ENCODE results near the gene LRRC8E. TPM values are rescaled to one million over a fixed set of nuclear protein-coding genes. Genes with fewer than 3 reads are reported as not detected.

Gene LRRC8E
- total RNA-seq, 1 donor from 2014 or later = 6.6 TPM

- H3K36me3 Mint-ChIP-seq (ENCODE audit: low read depth, unreplicated experiment) = no peaks in the 10 kb centered on the region
- Histone ChIP-seq H3K9me3 (ENCODE audit: insufficient read depth, low read depth, low read length) (no peaks in the 10 kb centered on the region), H3K4me1 (ENCODE audit: insufficient read depth, low read length) (no peaks in the 10 kb centered on the region), H2AFZ (ENCODE audit: low read depth, low read length) (no peak overlapping the region), H3K27ac (ENCODE audit: low read depth, low read length) (no peak overlapping the region), H3K27me3 (ENCODE audit: insufficient read depth, low read length) (no peaks in the 10 kb centered on the region), H3K79me2 (ENCODE audit: insufficient read depth, low read length) (no peaks in the 10 kb centered on the region), H4K20me1 (ENCODE audit: insufficient read depth, low read length) (peaks cover 6% of the 10 kb centered on the region), H3K9ac (ENCODE audit: low read length) (no peak overlapping the region), H3K4me2 (ENCODE audit: low read length) (peak overlapping the region; percentile 11), H3K36me3 (ENCODE audit: insufficient read depth, low read length) (no peaks in the 10 kb centered on the region), H3K4me3 (ENCODE audit: insufficient read depth, low read depth, low read length) (no peak overlapping the region)
- H3K4me1 Mint-ChIP-seq (ENCODE audit: low read depth, unreplicated experiment) = peaks cover 4% of the 10 kb centered on the region
- H3K9me3 Mint-ChIP-seq (ENCODE audit: unreplicated experiment) = no peaks in the 10 kb centered on the region
- FAIRE-seq = no peak
- TF ChIP-seq CTCF (IDR thresholded peaks at IDR 0.05; ENCODE audit: insufficient read depth, low read depth, low read length) = no peak
- TF ChIP-seq EZH2 (IDR thresholded peaks at IDR 0.05; ENCODE audit: insufficient read depth, low read length) = no peak
- no peak for DNase-seq (ENCODE audit: low read depth)
- no peak overlapping the region for H3K27ac Mint-ChIP-seq (ENCODE audit: unreplicated experiment)
- H3K4me3 Mint-ChIP-seq (ENCODE audit: unreplicated experiment) = no peak overlapping the region
- peaks cover 6% of the 10 kb centered on the region for H3K27me3 Mint-ChIP-seq (ENCODE audit: low read depth, unreplicated experiment)
Observed at GRCh38 chr19:7853770-7854128, 34.6 kb upstream of the LRRC8E start.

DNA sequence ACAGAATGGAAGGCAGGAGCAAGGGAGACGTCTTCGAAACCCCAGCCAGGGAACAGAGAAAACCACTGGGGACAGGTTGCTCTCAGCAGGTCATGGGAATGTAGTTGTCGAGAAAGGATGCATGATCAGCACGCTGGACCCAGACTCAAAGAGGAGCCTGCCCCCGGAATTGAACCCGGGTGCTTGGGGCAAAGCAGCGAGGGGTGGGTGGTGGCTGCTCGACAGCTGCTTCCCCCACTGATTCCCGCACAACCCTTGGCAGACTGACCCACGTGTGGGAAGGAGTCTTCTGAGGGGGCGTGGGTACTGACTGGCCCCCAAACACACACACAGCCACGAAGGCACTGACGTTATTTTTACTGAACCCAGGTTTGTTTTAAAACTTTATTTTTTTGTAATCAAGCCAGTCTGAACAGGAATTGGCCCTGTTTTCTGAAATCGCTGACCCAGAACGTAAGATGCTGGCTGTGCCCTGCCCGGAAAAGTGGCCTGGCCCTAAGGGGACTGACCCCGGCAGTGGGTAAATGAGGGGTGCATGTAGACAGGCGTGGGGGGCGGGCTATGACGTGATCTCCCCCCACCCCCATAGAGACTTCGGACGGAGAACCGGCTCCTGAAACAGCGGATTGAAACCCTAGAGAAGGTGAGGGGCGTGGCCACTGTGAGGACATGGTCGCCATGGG is 32.7 kb upstream of the LRRC8E start:
- Mint-ChIP-seq H3K9me3 (ENCODE audit: unreplicated experiment) (no peaks in the 10 kb centered on the region), H3K4me3 (ENCODE audit: unreplicated experiment) (no peak overlapping the region), H3K27ac (ENCODE audit: unreplicated experiment) (no peak overlapping the region), H3K27me3 (ENCODE audit: low read depth, unreplicated experiment) (peaks cover 6% of the 10 kb centered on the region), H3K36me3 (ENCODE audit: low read depth, unreplicated experiment) (no peaks in the 10 kb centered on the region), H3K4me1 (ENCODE audit: low read depth, unreplicated experiment) (peaks cover 4% of the 10 kb centered on the region)
- no peak overlapping the region for H3K4me2 ChIP-seq (ENCODE audit: low read length)
- peaks cover 6% of the 10 kb centered on the region for H4K20me1 ChIP-seq (ENCODE audit: insufficient read depth, low read length)
- no peak overlapping the region for H2AFZ ChIP-seq (ENCODE audit: low read depth, low read length)
- H3K36me3 ChIP-seq (ENCODE audit: insufficient read depth, low read length) = no peaks in the 10 kb centered on the region
- H3K4me3 ChIP-seq (ENCODE audit: insufficient read depth, low read depth, low read length) = no peak overlapping the region
- DNase-seq (ENCODE audit: low read depth) (no peak), FAIRE-seq (no peak)
- TF ChIP-seq EZH2 (IDR thresholded peaks at IDR 0.05; ENCODE audit: insufficient read depth, low read length) (no peak), CTCF (IDR thresholded peaks at IDR 0.05; ENCODE audit: insufficient read depth, low read depth, low read length) (no peak)
- H3K9me3 ChIP-seq (ENCODE audit: insufficient read depth, low read depth, low read length) = no peaks in the 10 kb centered on the region
- H3K27ac ChIP-seq (ENCODE audit: low read depth, low read length) = no peak overlapping the region
- no peak overlapping the region for H3K9ac ChIP-seq (ENCODE audit: low read length)
- H3K4me1 ChIP-seq (ENCODE audit: insufficient read depth, low read length) = no peaks in the 10 kb centered on the region
- H3K79me2 ChIP-seq (ENCODE audit: insufficient read depth, low read length) = no peaks in the 10 kb centered on the region
- no peaks in the 10 kb centered on the region for H3K27me3 ChIP-seq (ENCODE audit: insufficient read depth, low read length)

DNA sequence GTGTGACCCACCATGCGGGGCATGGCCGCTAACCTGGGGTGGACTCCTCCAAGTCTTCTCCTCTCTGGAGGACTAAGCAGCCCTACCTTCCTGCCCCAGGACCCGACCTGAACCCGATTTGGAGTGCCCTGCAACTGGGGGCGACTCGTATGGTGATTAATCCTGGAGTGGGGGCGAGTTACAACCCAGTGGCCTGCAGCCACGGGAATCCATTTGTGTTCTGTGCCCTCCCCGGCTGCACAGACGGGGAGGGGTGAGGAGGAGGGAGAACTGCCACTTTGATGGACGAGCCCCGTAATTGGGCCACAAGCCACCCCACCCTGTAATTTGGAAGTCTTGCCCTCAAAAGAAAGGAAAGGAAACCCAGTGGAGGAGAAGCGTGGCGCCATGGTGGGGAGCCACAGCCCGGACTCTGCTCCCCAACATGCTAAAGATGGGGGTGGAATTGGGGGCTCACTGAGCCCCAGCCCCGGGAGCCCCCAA is 32.2 kb upstream of the LRRC8E start:
- H3K4me3 ChIP-seq (ENCODE audit: insufficient read depth, low read depth, low read length) = no peak overlapping the region
- no peaks in the 10 kb centered on the region for H3K9me3 ChIP-seq (ENCODE audit: insufficient read depth, low read depth, low read length)
- no peak overlapping the region for H2AFZ ChIP-seq (ENCODE audit: low read depth, low read length)
- FAIRE-seq (no peak), DNase-seq (ENCODE audit: low read depth) (no peak)
- TF ChIP-seq EZH2 (IDR thresholded peaks at IDR 0.05; ENCODE audit: insufficient read depth, low read length) (no peak), CTCF (IDR thresholded peaks at IDR 0.05; ENCODE audit: insufficient read depth, low read depth, low read length) (no peak)
- H3K27ac Mint-ChIP-seq (ENCODE audit: unreplicated experiment) = no peak overlapping the region
- H3K9ac ChIP-seq (ENCODE audit: low read length) = no peak overlapping the region
- no peak overlapping the region for H3K27ac ChIP-seq (ENCODE audit: low read depth, low read length)
- H3K4me1 Mint-ChIP-seq (ENCODE audit: low read depth, unreplicated experiment) = peaks cover 4% of the 10 kb centered on the region
- peaks cover 2% of the 10 kb centered on the region for H3K36me3 Mint-ChIP-seq (ENCODE audit: low read depth, unreplicated experiment)
- no peaks in the 10 kb centered on the region for H3K79me2 ChIP-seq (ENCODE audit: insufficient read depth, low read length)
- peaks cover 9% of the 10 kb centered on the region for H3K27me3 Mint-ChIP-seq (ENCODE audit: low read depth, unreplicated experiment)
- H3K27me3 ChIP-seq (ENCODE audit: insufficient read depth, low read length) = no peaks in the 10 kb centered on the region
- peaks cover 8% of the 10 kb centered on the region for H4K20me1 ChIP-seq (ENCODE audit: insufficient read depth, low read length)
- no peak overlapping the region for H3K4me3 Mint-ChIP-seq (ENCODE audit: unreplicated experiment)
- H3K36me3 ChIP-seq (ENCODE audit: insufficient read depth, low read length) = no peaks in the 10 kb centered on the region
- no peaks in the 10 kb centered on the region for H3K9me3 Mint-ChIP-seq (ENCODE audit: unreplicated experiment)
- H3K4me2 ChIP-seq (ENCODE audit: low read length) = no peak overlapping the region
- no peaks in the 10 kb centered on the region for H3K4me1 ChIP-seq (ENCODE audit: insufficient read depth, low read length)

Measured in astrocyte (in vitro differentiated cells and primary cell).